Tongue (tissue), 2 donors: ENCODE data around the gene RAE1. TPM values are rescaled to one million over a fixed set of nuclear protein-coding genes. Genes with fewer than 3 reads are reported as not detected.

Experiments
- DNase-seq: peaks from one replicate; pipeline ENCODE4 v3.0.0-alpha.2; 2015
- total RNA-seq: library from RNA; depleted of rRNA; stranded (reverse); fragments of >200 nt; gene quantifications from one replicate; pipeline ENCODE4 v1.2.3, GENCODE V29; 2014

RAE1 gene
- total RNA-seq, 1 donor from 2014 or later: 27.5 TPM

GRCh38 chr20:57400231-57400701 is 49.2 kb downstream of the RAE1 start:
- DNase-seq: no peak

GRCh38 chr20:57400821-57401564 is 49.9 kb downstream of the RAE1 start:
- DNase-seq: no peak

GRCh38 chr20:57401565-57401918 is 50.5 kb downstream of the RAE1 start:
- DNase-seq: no peak

GRCh38 chr20:57402206-57403125 is 51.4 kb downstream of the RAE1 start:
- no peak for DNase-seq

- DNase-seq: no peak
These were observed 52.2 kb downstream of the RAE1 start for GRCh38 chr20:57403216-57403615.

- no peak for DNase-seq
These were observed 53.0 kb downstream of the RAE1 start for GRCh38 chr20:57404006-57404405.

- DNase-seq: no peak
These were observed 53.5 kb downstream of the RAE1 start for GRCh38 chr20:57404419-57405072.

GRCh38 chr20:57405236-57406016 is 54.4 kb downstream of the RAE1 start:
- DNase-seq: no peak

GRCh38 chr20:57407541-57407956 is 56.5 kb downstream of the RAE1 start:
- no peak for DNase-seq

GRCh38 chr20:57408131-57408530 is 57.1 kb downstream of the RAE1 start:
- DNase-seq: no peak

- DNase-seq: no peak
These were observed 57.6 kb downstream of the RAE1 start for GRCh38 chr20:57408536-57409233.

- DNase-seq: no peak
These were observed 58.2 kb downstream of the RAE1 start for GRCh38 chr20:57409316-57409671.

- DNase-seq: no peak
These were observed 58.8 kb downstream of the RAE1 start for GRCh38 chr20:57409672-57410397.

GRCh38 chr20:57410398-57410920 is 59.4 kb downstream of the RAE1 start:
- DNase-seq: no peak

- DNase-seq: no peak
These were observed 59.9 kb downstream of the RAE1 start for GRCh38 chr20:57410924-57411323.

- DNase-seq: no peak
These were observed 60.6 kb downstream of the RAE1 start for GRCh38 chr20:57411406-57412283.

- no peak for DNase-seq
These were observed 61.4 kb downstream of the RAE1 start for GRCh38 chr20:57412347-57413029.

GRCh38 chr20:57413986-57414385 is 62.9 kb downstream of the RAE1 start:
- no peak for DNase-seq
